Tibial artery (tissue), 4 donors: ENCODE measurements around the gene TNFRSF11A.
A peak's percentile ranks its signal among the peaks of the same experiment; 100 is the strongest.

Experiments
- DNase-seq, 2 donors: peaks; one replicate each; pipeline ENCODE4 v3.0.0-alpha.2; 2019
- H3K27ac ChIP-seq, 2 donors: fragments of 200-600 bp; sonication (generic) in 1 of 2; 1 replicate in 1 of 2; 2 replicates in 1 of 2; pipeline ENCODE4 v1.5.1; 2018 to 2019; ENCODE audit warnings: mild to moderate bottlenecking in 1 of 2
- H3K27me3 ChIP-seq, 2 donors: fragments of 200-600 bp; sonication (generic) in 1 of 2; one replicate each; pipeline versions ENCODE4 v1.5.1 to v1.6.0; 2016 to 2019
- H3K36me3 ChIP-seq, 3 donors: fragments of 200-600 bp; sonication (generic) in 2 of 3; one replicate each; pipeline ENCODE4 v1.5.1; 2016 to 2019; ENCODE audit warnings: mild to moderate bottlenecking in 2 of 3
- H3K4me1 ChIP-seq, 4 donors: fragments of 200-600 bp; sonication (generic) in 2 of 4; 1 replicate in 3 of 4; 2 replicates in 1 of 4; pipeline ENCODE4 v1.5.1; 2016 to 2019
- H3K4me3 ChIP-seq, 2 donors: fragments of 200-600 bp; sonication (generic) in 1 of 2; 1 replicate in 1 of 2; 2 replicates in 1 of 2; pipeline ENCODE4 v1.5.1; 2018 to 2019; ENCODE audit warnings: mild to moderate bottlenecking in 2 of 2
- H3K9me3 ChIP-seq, 3 donors: fragments of 200-600 bp; sonication (generic) in 1 of 3; one replicate each; pipeline ENCODE4 v1.5.1; 2016 to 2019
- intact Hi-C: fragments of 100-400 bp; cut with DNase I; formaldehyde crosslinking; loops from one replicate; pipeline ENCODE4 v1.15.0; 2023; ENCODE audit warnings: low total_unique reads
- TF ChIP-seq, protein P1 (sequence below), 2 experiments: fragments of 200-600 bp in 1 of 2; fragments of 450-650 bp in 1 of 2; IDR thresholded peaks; one replicate each; pipeline ENCODE4 v1.5.1; 2017 to 2019; ENCODE audit warnings: antibody characterized with exemption in 2 of 2, mild to moderate bottlenecking in 1 of 2, moderate library complexity in 1 of 2

Gene TNFRSF11A

DNA sequence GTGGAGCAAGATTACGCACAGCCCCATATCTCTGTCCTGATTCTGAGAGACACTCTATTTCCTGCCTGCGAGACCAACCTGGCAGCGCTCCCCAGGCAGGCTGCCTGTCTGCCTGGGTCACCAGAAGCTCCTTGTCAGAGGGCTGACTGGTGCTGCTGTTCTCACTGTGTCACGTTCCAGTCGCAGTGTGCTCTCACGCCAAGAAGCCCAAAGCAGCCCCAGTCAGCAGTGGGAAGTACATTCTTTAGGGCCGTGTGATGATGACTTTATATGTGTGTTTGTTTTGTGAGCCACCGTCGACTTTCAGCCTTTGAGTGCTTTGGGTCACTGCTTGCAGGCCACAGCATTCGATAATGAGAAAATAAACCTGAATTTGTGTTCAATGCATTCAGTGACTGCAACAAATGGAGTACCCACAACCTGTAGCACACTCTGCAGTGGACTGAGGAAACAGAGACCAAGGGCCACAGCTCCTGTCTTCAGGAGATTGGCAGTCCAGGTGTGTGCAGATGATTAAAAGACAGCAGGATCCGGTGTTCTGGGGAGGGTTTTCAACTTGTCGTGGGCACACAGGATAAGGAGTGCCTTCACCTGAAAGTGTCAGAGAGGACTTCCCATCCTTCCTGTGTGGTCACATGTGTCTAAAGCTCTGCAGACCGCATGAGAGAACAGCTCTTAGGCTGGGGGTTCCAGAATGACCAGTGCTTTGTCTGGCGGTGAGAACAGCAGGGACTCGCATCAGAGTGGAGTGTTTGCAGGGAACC, 4.8 kb downstream of the TNFRSF11A start:
- H3K4me1 ChIP-seq: peaks cover 0 to 35% (median 15%) of the 10 kb centered on the region in 4 donors
- DNase-seq: peak; percentile 23 to 67
- H3K27me3 ChIP-seq: peaks cover 0 to 67% of the 10 kb centered on the region in 2 donors
- intact Hi-C loops: no loop called here
- no peaks in the 10 kb centered on the region for H3K9me3 ChIP-seq
- H3K4me3 ChIP-seq: no peak overlapping the region
- TF ChIP-seq, protein P1, sequence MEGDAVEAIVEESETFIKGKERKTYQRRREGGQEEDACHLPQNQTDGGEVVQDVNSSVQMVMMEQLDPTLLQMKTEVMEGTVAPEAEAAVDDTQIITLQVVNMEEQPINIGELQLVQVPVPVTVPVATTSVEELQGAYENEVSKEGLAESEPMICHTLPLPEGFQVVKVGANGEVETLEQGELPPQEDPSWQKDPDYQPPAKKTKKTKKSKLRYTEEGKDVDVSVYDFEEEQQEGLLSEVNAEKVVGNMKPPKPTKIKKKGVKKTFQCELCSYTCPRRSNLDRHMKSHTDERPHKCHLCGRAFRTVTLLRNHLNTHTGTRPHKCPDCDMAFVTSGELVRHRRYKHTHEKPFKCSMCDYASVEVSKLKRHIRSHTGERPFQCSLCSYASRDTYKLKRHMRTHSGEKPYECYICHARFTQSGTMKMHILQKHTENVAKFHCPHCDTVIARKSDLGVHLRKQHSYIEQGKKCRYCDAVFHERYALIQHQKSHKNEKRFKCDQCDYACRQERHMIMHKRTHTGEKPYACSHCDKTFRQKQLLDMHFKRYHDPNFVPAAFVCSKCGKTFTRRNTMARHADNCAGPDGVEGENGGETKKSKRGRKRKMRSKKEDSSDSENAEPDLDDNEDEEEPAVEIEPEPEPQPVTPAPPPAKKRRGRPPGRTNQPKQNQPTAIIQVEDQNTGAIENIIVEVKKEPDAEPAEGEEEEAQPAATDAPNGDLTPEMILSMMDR (IDR thresholded peaks at IDR 0.05): no peak
- no peaks in the 10 kb centered on the region for H3K36me3 ChIP-seq
- H3K27ac ChIP-seq: no peak overlapping the region

DNA sequence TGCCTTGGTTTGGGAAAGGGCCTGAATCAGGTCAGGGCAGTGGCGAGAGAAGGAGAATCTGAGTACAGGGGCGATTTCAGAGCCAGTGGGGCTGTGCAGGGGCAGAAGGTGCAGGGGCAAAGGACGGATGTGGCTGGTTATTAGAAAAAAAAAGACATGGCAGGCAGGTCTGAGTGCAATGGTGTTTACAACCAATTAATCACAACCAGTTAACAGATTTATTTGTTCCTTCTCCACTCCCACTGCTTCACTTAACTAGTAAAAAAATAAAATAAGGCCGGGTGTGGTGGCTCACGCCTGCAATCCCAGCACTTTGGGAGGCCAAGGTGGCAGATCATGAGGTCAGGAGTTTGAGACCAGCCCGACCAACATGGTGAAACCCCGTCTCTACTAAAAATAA, 5.5 kb downstream of the TNFRSF11A start:
- peaks cover 0 to 28% (median 11%) of the 10 kb centered on the region in 4 donors for H3K4me1 ChIP-seq
- peaks cover 0 to 61% of the 10 kb centered on the region in 2 donors for H3K27me3 ChIP-seq
- no peaks in the 10 kb centered on the region for H3K9me3 ChIP-seq
- no peak overlapping the region for H3K4me3 ChIP-seq
- no peaks in the 10 kb centered on the region for H3K36me3 ChIP-seq
- DNase-seq: no peak
- TF ChIP-seq, protein P1 (IDR thresholded peaks at IDR 0.05): no peak
- intact Hi-C loops: no loop called here
- no peak overlapping the region for H3K27ac ChIP-seq

DNA sequence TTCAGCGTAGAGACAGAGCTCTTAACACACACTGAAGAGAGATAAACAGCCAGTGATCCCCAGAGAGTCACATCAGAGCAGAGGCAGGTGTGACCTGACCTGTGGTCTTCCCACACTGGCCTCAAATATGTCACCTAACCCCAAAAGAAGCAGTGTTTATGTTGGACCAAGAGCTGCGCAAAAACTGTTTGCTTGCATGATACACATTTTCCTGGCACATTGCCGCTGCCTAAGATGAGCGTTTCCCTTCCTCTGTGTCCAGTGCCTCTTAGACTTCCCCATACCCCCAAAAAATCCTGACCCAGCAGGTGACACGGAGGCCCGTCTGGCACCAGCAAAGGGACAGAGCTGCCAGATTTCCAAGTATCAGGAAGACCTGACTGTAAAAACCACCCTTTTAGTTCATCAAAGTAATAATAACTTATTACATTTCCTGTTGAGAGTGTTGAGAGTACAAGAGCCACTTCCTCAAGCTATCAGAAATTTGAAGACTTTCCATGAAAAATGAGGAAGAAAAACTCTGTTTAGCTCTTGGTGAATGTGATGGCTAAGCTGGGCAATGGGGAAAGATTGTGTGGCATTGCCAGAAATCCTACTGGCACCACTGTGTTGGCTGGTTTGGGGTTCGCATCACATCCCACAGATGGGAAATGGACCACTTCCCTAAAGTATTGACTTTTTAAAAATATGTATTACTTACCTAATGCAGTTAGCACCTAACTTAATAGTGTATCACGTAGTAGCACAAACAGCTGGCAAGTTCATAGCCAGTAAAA, 6.7 kb downstream of the TNFRSF11A start:
- peak in 1 of 2 donors; percentile 68 for DNase-seq
- H3K27me3 ChIP-seq: peaks cover 0 to 50% of the 10 kb centered on the region in 2 donors
- TF ChIP-seq, protein P1 (IDR thresholded peaks at IDR 0.05): no peak
- H3K9me3 ChIP-seq: no peaks in the 10 kb centered on the region
- H3K4me1 ChIP-seq: peaks cover 0 to 18% (median 2%) of the 10 kb centered on the region in 4 donors
- no peak overlapping the region for H3K27ac ChIP-seq
- no peaks in the 10 kb centered on the region for H3K36me3 ChIP-seq
- H3K4me3 ChIP-seq: no peak overlapping the region
- intact Hi-C loops: no loop called here

DNA sequence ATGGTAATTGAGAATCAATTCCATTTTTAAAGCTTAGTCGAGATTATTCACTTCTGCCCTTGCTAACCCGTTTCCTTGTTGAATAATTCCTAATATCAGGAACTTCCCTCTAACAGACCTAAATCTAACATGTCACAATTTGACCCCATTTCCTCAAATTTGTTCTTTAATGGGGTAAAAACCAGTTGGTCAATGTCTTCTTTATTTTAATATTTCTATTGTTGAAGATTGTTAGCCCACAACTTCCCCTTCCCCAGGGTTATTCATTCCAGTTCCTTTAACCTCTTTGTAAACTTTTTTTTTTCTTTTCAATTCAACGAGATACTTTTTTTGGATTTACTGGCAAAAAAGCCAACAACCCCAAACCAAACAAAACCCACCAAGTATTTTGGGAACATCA, 7.3 kb downstream of the TNFRSF11A start:
- no peak for DNase-seq
- H3K36me3 ChIP-seq: no peaks in the 10 kb centered on the region
- TF ChIP-seq, protein P1 (IDR thresholded peaks at IDR 0.05): no peak
- H3K4me1 ChIP-seq: peaks cover 0 to 11% (median 1%) of the 10 kb centered on the region in 4 donors
- no peak overlapping the region for H3K27ac ChIP-seq
- no peak overlapping the region for H3K4me3 ChIP-seq
- H3K27me3 ChIP-seq: peaks cover 0 to 43% of the 10 kb centered on the region in 2 donors
- H3K9me3 ChIP-seq: no peaks in the 10 kb centered on the region
- intact Hi-C loops: no loop called here

DNA sequence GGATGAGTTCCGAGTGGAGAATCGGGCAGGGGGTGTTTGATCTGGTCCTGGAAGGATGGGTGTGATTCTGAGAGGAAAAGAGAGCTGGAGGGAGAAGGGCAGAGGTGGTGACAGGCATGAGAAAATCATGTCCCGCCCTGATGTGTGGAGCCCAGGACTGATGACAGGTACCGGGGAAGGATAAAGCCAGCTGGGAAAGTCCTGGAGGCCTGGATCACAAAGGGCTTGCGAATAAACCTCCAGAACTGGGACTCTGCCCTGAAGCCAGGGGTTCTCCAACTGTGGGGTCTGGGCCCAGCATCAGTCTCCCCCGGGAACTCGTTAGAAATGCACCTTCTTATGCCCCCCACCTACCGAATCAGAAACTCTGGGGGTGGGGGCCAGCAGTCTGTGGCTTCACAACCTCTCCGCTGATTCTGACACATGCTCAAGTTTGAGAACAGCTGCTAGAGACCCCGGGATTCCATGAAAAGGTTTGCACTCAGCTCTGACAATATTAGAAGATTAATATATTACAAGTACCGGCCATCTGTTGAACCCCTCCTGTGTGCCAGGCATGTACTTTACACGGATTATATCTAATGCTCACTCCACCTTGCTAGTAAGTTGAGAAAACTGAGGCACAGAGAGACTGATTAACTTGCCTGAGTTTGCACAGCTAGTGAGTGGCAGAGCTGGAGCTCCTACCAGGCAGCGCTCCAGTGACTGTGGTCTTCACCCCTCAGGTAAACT, 8.0 kb downstream of the TNFRSF11A start:
- intact Hi-C loops: no loop called here
- TF ChIP-seq, protein P1 (IDR thresholded peaks at IDR 0.05): no peak

More for the DNA sequence above, 8.0 kb downstream of the TNFRSF11A start:
- Histone ChIP-seq H3K27ac (no peak overlapping the region), H3K36me3 (no peaks in the 10 kb centered on the region), H3K4me1 (peaks cover 0 to 10% (median 0%) of the 10 kb centered on the region in 4 donors), H3K9me3 (no peaks in the 10 kb centered on the region), H3K27me3 (peaks cover 0 to 36% of the 10 kb centered on the region in 2 donors), H3K4me3 (no peak overlapping the region)
- no peak for DNase-seq
